C4-2B (cell line): ENCODE measurements around the gene CAVIN1.

Source experiments
- ZFX ChIP-seq: fragments of 450-650 bp; IDR thresholded peaks from 2 replicates; pipeline ENCODE4 v1.6.1; 2017
- TF ChIP-seq, protein P1 (sequence below): fragments of 450-650 bp; conservative IDR thresholded peaks from 2 replicates; pipeline ENCODE4 v1.5.1; 2017; ENCODE audit warnings: mild to moderate bottlenecking

DNA sequence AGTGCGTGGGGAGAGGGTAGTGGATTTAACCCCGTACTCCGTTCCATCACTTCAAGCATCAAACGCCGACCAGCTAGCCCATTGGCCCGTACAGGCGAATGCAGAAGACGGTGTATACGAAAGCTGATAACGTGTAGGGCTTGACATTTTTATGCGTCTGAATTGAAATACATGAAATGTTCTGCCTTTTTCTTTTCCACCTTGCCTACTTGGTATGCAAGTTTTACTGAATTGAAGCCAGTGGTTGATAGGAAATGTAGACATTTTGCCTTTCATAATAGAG is 34.0 kb downstream of the CAVIN1 start:
- TF ChIP-seq, protein P1, sequence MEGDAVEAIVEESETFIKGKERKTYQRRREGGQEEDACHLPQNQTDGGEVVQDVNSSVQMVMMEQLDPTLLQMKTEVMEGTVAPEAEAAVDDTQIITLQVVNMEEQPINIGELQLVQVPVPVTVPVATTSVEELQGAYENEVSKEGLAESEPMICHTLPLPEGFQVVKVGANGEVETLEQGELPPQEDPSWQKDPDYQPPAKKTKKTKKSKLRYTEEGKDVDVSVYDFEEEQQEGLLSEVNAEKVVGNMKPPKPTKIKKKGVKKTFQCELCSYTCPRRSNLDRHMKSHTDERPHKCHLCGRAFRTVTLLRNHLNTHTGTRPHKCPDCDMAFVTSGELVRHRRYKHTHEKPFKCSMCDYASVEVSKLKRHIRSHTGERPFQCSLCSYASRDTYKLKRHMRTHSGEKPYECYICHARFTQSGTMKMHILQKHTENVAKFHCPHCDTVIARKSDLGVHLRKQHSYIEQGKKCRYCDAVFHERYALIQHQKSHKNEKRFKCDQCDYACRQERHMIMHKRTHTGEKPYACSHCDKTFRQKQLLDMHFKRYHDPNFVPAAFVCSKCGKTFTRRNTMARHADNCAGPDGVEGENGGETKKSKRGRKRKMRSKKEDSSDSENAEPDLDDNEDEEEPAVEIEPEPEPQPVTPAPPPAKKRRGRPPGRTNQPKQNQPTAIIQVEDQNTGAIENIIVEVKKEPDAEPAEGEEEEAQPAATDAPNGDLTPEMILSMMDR: no peak
- TF ChIP-seq ZFX: no peak
